NCI-H82 treated with DMSO at 0.1 percent for 48 hours (cell line): ENCODE measurements around the gene FAM107B.

Experiments used
- DNase-seq: peaks from one replicate; lab custom pipeline; 2025; ENCODE audit not compliant: unreplicated experiment; lab: John Stamatoyannopoulos, UW

Gene FAM107B

DNA sequence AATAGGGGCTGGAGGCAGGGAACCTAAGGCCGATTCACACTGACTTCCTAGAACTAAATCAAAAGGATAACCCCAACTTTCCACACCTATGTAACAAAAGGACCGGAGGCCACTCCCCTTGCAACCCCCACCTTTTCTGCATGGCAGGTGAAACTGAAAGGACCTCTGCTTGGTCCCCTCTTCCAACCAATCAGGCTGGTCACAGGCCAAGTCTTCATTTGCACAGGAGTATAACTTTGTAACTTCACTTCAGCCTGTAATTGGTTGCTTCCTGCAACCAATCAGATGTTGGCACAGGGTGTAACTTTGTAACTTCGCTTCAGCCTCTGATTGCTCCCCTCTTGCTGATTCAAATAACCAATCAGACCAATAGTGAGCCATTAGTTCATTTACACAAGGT lies 190.0 kb downstream of the FAM107B start:
- DNase-seq = no peak

DNA sequence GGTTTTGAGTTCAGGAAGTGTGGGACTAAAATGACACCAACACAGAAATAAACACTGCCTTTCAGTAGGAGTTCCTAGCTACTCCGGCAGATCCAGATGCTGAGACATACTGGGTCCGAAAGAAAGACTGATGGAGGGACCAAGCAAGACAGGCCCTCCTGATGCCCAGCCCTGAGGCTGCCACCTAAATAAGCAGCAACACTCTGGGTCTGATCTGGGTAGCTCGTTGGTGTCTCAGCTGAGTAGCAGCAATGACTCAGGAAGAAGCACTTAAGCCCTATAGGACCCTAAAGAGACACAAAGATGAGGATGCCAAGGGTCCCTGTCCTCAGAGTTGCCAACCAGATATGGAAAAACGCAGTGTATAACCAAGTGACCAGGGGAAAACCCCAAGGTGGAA lies 190.7 kb downstream of the FAM107B start:
- DNase-seq = no peak

DNA sequence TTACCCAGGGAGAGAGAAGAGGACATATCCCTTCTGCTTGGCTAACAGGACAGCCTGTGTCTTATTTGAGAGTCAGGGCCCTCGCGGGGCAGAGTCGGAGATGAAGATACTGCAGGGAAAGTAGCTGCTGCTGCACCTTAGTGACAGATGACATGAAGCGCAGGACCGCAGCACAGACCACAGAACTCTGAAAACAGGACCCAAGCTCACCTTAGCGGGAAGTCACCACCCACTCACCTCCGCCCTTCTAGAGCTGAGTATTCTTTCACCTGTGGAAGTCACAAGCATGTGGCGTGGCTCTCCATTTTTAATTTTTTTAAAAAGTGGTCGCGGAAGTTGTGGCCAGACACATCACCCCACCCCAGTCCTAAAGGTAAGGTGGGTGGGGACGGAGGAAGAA lies 191.4 kb downstream of the FAM107B start:
- no peak for DNase-seq

DNA sequence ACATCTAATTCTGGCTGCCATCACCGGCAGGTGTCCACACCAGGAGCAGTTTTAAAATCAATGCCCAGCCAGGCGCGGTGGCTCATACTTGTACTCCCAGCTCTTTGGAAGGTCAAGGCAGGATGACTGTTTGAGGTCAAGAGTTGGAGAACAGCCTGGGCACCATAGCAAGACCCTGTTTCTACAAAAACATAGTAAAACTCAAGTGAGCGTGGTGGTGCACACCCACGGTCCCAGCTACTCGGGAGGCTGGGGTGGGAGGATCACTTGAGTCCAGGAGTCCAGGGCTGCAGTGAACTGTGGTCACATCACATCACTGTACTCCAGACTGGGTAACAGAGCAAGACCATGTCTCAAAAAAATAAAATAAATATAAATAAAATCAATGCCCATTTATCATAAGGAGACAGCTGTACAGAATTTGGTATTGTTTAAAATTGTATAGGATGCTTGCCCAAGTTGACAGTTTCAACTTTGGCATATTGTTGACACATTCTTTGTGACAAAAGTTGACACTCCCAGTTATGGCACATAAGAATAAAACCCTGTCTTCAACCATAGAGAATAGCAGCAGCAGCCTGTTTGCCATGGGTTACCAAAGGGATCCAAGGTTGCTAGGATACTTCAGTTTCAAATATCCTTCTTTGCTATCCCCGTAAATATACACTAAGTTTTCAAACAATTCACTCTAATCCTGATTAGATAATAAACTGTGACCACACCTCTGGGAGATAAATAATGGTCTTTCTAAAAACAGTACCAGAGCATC lies 193.0 kb downstream of the FAM107B start:
- DNase-seq = no peak

DNA sequence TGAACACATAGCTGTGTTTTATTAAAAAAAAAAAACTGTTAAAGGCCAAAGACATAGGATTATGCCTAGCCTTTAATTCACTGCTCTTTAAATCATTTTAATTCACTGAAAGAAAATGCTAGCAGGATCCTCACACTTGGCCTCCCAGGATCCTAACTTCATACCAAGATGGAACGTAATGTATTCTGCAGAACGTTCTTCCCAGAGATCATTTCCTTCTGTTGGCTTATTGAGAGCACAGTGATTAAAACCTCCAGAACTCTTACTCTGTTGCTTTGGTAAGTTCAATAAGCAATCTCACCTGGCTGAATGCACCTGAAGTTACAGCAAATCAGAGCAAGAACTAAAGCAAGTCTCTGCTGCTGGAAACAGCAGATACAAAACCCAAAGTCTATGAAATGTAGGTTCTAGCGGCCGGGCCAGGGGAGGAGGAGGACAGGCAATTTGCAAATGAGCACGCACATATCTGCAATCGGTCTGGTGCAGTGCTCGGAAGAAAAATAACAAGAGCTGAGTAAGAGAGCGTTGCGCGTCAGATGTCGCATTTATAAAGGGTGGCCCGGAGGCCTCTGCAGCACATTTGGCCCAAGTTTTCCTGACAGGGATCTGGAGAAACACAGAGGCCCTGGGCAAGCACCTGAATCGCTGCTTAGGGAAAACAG lies 193.9 kb downstream of the FAM107B start:
- no peak for DNase-seq

DNA sequence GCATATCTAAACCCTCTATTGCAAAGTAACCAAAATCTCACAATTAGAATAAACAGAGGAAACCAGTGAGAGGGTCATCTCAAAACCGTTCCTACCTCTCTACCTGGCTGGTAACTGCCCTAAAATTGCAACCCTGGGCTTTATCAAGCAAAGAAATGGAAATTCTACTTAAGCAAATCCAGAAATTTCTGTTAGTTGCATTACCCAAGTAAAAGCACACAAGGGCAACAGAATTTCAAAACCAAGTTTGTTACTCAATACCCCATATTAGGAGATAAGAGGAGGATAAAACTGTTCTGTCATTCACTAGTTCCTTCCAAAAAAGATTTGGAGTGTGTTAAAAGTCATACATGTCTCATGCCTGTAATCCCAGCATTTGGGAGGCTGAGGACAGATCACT lies 195.3 kb downstream of the FAM107B start:
- no peak for DNase-seq

DNA sequence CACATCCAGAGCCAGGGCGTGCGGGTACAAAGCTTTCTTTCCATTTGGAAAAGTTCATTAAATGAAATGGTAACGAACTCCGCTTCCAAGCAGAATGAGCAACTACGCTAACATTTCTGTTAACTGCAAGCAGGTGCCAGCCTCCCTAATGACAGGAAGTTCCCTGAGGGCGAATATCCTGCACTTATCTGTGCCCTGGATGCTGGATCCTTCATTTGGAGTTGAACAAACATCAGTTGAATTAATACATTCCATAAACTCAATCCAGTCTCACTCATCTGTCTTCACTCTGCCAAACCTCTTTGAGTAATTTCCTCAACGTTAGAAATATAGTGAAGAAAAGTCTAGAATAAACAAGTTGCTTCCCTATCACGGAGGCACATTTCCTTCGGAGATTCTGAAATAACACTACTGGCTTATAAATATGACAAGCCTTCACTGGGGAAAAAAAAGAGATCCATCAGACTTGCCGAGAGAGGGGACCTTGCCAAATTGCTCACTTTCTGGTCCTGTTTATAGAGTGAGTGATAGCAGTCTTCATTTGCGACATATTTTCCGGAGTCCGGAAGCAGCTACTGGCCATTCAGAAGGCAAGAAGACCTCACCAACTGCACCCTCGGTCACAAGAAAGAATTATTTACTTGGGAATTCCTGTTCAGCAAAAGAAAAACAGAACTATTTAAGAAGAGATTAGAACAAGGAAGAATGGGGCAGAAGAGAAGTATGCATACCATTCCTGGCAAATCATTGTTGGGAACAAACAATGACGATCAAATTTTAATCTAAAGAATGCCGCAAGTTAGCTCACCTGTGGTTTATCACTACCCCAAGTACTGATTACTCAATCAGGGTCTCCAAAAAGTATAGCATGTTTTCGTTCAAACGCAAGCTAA lies 196.4 kb downstream of the FAM107B start:
- no peak for DNase-seq

DNA sequence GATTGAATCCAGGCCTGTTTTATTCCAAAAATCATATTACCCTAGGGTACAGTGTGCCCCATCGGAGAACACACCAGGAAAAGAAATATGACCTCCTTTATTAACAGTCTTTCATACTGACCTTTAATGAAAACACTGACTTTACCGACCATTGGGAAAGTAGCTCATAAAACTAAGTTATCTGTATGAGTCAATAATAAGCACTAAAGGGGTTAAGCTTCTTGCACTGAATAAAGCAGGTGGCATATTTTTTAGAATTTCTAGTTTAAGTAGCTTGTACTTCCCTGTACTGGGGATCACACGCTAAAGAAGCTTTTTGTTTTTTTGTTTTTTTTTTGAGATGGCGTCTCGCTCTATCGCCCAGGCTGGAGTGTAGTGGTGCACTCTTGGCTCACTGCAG lies 199.8 kb downstream of the FAM107B start:
- no peak for DNase-seq

DNA sequence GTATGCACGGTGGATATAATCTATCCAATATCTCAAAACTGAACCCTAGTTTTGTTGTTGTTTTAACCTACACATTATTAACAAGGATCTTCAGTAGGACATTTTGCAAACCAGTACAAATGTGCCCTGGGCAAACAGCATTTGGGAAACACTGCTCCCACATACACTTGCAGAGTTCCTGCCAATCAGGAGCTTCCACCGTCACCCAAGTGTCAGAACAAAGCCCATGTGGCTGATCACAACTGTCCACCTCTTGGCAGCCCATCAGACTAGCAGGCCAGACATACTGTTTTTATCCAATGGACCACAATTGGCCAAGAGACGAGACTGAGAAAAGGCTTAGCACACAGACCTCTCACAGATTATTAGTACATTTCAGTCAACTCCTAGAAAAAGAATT lies 200.4 kb downstream of the FAM107B start:
- DNase-seq = no peak

DNA sequence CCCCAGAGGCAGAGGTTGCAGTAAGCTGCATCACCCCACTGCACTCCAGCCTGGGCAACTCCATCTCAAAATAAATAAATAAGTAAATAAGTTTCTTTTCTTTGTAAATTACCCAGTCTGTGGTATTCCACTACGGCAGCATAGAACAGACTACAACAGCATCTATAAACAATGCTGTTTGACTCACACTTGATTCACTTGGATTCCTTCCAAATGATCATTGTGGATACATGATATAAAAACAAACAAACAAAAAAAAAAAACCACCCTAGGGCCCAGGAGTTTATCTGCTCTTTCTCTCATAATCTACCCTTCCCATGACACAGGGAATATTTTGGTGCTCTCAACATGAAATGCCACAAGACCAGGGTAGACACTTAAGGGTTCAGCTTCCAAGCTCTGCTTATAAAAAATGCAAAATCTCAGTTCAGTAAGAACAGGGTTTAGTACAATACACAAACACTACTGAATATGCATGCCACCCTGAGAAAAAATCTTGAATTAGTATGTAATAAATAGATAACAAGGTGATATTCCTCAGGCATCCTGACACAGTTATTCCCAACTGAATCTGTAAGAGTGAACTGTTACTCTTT lies 200.9 kb downstream of the FAM107B start:
- DNase-seq = no peak

DNA sequence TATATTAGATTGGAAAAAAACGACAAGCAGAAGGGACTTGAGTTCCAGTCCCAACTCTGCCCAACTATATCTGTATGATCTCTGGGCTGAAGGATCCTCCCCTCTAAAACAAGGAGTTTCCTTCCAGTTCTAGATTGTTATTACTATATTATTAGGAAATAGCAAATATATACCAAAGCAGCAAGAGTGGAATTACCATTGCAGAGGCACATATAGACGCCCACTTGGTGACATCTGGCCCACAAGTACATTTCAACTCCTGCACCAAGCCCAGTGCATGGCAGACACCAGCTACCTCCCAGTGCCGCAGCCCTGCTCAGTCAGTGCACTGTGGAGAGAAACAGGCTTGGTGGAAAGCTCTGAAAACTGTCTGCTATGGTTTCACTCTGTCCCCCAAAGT lies 201.9 kb downstream of the FAM107B start:
- DNase-seq = no peak

DNA sequence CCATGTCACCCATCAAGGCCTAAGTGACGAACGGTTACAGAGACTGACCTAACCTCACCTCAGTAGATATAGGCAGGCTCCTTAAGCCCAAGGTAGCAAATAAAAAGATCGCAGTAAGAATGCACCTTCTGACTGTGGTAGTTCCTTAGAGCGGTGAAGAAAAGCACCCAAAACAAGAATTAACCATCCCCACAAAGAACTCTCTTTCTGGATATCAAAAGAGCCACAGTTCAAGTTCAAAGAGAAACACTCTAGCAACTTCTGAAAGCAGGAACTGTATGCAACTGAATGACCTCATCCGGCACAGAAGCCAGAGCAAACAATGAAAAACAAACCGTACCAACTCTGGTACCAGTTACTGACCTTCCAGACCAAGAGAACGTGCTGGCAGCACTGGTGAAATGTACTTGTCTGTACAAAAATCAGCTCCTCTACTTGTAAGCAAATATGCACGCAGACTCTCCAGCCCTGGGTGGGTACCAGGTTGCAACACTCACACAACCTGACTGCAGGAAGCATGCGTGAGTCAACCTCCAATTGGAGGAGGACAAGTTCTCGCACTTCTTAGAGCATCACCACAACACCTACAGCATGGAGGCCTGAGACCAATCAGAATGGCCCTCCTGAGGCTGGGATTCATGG lies 202.7 kb downstream of the FAM107B start:
- no peak for DNase-seq

DNA sequence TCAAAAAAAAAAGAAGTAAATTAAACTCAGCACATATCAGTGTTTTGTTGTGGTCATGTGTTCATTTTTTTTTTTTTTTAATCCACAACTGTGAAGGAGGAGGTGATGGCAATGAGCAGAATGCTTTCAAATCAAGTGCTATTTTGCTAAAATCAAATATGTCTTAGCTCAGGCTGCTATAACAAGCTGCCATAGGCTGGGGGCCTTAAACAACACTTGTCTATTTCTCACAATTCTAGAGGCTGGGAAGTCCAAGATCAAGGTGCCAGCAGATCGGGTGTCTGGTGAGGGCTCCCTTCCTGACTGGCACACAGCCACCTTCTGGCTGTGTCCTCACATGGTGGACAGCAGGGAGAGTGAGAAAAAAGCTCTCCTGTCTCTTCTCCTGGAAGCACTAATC lies 203.9 kb downstream of the FAM107B start:
- no peak for DNase-seq

DNA sequence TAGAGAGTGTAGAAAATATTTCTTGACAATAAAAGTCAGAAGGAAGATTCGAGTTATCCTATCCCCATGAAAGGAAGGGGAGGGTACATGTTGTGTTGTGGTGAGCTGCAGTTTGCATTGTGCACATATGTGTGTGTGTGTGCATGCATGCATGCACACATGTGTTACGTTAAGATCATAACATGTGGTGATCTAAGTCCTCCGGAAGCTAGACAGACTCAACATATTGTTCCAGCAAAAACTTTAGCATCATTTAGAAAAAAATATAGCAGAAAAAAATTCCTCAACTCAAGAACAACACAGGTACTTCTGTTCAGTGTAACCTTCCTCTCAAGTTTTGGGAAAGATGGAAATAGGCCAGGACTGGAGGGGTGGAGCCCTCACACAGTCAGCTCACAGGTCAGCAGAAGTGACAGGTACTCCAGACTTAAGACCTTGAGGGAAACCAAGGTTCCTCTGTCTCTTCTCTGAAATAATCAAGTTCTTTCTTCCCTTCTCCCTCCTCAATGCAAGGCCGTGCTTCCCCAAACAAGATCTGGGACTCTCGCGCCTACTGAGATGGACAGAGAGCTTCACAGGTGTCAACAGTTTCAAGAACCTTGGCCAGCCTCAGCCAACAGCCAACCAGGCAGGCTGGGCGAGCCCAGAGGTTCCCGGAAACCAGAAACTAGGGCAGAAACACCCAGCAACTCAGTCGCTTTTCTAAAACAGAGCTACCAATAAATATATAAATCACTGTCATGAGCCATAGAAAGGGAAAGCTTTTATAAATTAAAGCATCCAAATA lies 205.2 kb downstream of the FAM107B start:
- DNase-seq = no peak

DNA sequence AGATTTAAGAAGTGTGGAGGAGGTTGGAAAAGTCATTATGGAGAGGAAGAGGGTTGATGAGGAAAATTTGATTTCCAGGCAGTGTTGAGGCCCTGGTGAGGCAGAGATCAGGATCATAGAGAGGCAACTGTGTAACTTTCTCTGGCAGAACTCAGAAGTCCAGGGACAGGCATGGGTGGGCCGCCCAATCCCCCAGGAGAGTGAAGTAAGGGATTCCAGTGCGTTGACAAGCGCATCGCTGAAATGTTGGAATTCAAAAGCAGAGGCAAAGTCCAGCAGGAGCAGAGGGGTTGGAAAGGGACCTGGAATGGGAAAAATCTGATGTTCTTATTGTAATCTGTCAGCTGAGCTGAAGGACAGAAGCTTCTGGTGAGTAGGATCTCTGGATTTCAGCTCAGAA lies 207.3 kb downstream of the FAM107B start:
- no peak for DNase-seq

DNA sequence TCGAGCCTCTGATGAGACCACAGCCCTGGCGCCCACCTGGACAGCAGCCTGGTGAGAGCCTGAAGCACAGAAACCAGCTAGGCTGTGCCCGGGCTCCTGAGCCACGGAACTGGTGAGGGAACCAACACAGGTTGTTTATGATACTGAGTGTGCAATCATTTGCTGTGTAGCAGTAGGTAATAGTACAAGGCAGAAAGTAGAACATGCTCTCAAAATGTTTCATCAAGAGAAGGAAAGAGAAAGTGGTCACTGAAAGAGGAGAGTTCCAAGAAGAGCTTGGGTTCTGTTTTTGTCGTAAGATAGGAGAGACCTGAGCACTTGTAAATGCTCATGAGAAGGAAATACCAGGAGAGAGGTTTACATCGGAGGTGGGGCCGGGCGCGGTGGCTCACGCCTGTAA lies 208.2 kb downstream of the FAM107B start:
- DNase-seq = no peak

DNA sequence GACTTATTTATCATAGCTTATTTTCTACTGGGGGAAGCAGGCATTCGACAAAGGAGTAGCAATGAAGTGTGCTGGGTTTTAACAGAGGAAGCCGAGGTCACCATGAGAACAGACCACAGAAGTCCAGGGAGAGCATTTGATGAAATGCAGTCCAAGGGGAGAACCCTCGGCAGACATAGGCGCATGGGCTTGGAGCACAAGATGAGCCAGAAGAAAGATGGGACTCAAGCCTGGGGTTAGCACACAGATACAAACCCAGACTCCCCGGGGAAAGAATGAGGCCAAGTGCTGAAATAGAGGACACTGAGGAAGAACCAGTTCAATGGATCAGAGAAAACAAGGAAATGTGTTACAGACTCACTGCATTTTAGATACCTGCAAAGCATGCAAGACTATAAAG lies 209.5 kb downstream of the FAM107B start:
- DNase-seq = no peak

DNA sequence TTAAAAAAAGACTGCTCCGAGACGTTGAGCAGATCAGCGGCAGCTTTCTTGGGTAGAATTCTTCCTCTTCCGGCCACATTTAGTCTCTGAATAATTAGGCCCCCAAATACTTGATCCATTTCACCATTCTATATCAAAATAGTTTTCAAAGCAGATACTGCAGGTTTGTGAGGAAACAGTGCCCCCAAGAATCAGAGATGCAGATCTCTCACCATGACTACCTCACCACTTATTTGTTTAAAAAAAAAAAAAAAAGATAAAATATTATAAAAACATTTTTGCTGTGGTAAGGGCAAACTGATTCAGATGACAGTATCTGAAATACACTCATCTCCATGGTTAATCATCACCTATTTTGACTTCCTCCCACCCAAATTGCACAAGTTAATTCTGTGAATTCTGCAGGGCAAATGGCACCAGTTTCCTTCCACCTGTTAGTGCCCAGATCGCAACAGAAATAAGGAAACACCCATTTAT lies 210.4 kb downstream of the FAM107B start:
- no peak for DNase-seq

DNA sequence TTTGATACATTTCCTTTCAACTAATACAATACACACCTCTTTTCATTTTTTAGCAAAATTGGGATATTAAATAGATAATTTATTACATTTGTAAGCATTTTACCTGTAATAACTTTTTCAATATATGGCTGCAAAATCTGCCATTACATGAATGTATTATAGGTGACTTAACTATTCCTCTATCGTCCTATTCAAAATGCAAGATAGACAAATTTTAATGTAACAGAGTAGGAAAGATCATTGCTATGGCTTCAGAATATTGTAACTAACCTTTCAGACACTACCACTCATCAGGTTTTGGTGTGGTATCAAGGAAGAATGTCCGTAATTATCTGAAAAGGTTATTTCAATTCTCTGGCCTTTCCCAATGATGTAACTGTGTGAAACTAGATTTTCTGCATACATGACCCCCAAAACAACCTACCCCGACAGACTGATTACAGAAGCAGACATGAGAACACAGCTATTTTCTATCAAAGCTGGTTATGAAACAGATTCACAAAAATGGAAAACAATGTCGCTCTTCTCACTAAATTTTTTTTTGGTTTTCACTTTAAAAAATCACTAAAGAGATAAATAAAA lies 211.2 kb downstream of the FAM107B start:
- DNase-seq = no peak

DNA sequence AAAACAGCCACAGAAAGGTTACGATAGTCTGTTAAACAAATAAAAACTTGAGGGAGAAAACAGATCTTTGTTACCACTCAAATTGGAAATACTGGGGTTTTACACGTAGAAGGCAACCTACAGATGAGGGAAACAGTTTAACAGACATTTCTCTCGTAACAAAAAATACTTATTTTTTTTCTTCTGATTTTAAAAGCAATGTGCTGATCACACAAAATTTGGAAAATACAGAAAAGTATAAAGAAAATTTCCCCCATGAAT lies 211.7 kb downstream of the FAM107B start:
- no peak for DNase-seq
